Gastroesophageal sphincter (tissue), 3 donors: ENCODE measurements around the gene CSF3R.

ENCODE experiments used
- POLR2A ChIP-seq, 2 donors: fragments of 450-650 bp; IDR thresholded peaks; one replicate each; pipeline ENCODE4 v1.6.1; 2017; ENCODE audit warnings: antibody characterized with exemption in 2 of 2, mild to moderate bottlenecking in 2 of 2, moderate library complexity in 1 of 2
- TF ChIP-seq, protein P1 (sequence below), 4 experiments: fragments of 200-600 bp in 2 of 4; fragments of 450-650 bp in 2 of 4; sonication (generic) in 1 of 4; IDR thresholded peaks; one replicate each; pipeline ENCODE4 v1.5.1; 2017 to 2019; ENCODE audit warnings: antibody characterized with exemption in 4 of 4, mild to moderate bottlenecking in 2 of 4, moderate library complexity in 2 of 4

GRCh38 chr1:36520771-36521420, 38.2 kb upstream of the CSF3R start:
- TF ChIP-seq, protein P1, sequence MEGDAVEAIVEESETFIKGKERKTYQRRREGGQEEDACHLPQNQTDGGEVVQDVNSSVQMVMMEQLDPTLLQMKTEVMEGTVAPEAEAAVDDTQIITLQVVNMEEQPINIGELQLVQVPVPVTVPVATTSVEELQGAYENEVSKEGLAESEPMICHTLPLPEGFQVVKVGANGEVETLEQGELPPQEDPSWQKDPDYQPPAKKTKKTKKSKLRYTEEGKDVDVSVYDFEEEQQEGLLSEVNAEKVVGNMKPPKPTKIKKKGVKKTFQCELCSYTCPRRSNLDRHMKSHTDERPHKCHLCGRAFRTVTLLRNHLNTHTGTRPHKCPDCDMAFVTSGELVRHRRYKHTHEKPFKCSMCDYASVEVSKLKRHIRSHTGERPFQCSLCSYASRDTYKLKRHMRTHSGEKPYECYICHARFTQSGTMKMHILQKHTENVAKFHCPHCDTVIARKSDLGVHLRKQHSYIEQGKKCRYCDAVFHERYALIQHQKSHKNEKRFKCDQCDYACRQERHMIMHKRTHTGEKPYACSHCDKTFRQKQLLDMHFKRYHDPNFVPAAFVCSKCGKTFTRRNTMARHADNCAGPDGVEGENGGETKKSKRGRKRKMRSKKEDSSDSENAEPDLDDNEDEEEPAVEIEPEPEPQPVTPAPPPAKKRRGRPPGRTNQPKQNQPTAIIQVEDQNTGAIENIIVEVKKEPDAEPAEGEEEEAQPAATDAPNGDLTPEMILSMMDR (IDR thresholded peaks at IDR 0.05) = no peak
- TF ChIP-seq POLR2A (IDR thresholded peaks at IDR 0.05) = no peak
